ENCODE results near the gene NLGN1.

The NLGN1 gene

GRCh38 chr3:173846584-173846983 lies 449.0 kb downstream of the NLGN1 start:
- no peak for DNase-seq (ENCODE audit: low spot score)

GRCh38 chr3:173849489-173849888 lies 451.9 kb downstream of the NLGN1 start:
- DNase-seq (ENCODE audit: low spot score) = no peak

DNA sequence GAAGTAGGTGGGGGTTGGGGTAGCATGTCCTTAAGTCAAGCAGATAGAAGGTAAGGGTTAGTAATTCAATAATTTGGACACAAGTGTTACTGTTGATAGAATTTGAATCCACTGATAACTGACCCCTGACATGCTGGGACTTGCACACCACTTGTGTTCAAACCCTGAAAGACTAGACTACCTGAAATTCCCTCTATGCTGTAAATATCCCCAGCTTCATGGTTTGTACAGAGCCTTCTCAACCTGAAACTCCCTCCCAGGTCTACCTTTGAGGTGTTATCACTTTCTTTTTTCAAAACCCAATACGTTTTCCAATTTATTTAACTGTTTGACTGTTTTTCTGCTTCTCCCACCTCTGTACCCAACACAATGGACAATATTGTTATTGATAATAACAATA lies 459.6 kb downstream of the NLGN1 start:
- no peak for DNase-seq (ENCODE audit: low spot score)

DNA sequence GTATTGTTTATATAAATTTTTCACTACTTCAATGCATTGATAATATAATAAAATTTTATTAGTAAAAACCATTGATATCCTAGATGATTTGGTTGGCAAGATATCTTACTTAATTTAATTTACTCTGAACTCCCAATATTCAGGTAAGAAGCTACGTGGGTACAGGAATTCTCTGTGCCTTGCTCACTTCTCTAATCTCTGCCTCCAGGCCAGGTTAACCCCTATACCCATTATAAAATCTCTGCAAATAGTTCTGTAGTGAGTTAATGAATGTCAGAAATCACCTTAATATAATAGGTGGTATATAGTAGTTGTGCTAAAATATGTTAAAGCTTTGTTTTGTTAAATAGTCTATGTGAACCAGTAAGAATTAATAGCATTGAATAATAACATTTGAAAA lies 465.2 kb downstream of the NLGN1 start:
- no peak for DNase-seq (ENCODE audit: low spot score)

GRCh38 chr3:173863551-173863950 lies 466.0 kb downstream of the NLGN1 start:
- DNase-seq (ENCODE audit: low spot score) = no peak

GRCh38 chr3:173865900-173866498 lies 468.5 kb downstream of the NLGN1 start:
- DNase-seq (ENCODE audit: low spot score) = no peak

GRCh38 chr3:173869766-173870165 lies 472.2 kb downstream of the NLGN1 start:
- DNase-seq (ENCODE audit: low spot score) = peak; percentile 57

GRCh38 chr3:173870976-173871375 lies 473.4 kb downstream of the NLGN1 start:
- no peak for DNase-seq (ENCODE audit: low spot score)

- DNase-seq (ENCODE audit: low spot score) = no peak
Observed at GRCh38 chr3:173875790-173876189, 478.2 kb downstream of the NLGN1 start.

- no peak for DNase-seq (ENCODE audit: low spot score)
Observed at GRCh38 chr3:173876476-173876875, 478.9 kb downstream of the NLGN1 start.

DNA sequence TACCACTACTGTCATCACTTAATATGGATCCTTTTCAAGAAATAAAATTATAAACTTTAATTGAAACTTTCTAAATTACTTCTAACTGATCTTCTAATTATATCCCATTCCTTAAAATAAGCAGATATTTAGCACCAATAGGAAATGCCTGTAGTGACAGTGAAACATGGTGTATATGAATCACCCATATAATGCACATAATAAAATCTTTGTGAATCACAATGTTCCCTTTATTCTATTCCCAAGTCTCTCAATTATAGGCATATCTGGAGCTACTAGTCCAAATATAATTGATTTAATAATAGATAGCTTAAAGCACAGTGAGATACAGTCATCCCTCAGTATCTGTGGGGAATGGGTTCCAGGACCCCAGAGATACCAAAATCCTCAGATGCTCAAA lies 490.3 kb downstream of the NLGN1 start:
- DNase-seq (ENCODE audit: low spot score) = no peak

GRCh38 chr3:173889596-173889995 lies 492.1 kb downstream of the NLGN1 start:
- no peak for DNase-seq (ENCODE audit: low spot score)

DNA sequence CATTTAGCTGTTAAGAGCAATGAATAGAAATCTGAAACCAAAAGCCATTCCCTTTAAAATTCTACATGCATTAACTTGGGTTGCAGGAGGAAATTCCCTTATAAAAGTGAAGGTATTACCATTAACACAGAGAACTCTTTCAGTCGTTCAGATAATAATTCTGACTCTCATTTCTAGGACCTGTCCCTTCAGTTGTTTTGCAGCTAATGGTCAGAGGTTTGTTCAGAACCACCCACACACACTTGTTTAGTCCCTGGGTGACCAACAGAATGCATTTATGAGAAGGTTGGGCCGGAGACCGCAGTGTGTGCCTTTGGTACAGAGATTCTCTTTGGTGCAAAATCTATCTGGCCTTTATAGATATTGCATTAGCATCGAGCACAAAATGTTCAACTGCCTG lies 492.5 kb downstream of the NLGN1 start:
- no peak for DNase-seq (ENCODE audit: low spot score)

GRCh38 chr3:173891272-173892100 lies 493.9 kb downstream of the NLGN1 start:
- no peak for DNase-seq (ENCODE audit: low spot score)

GRCh38 chr3:173892547-173892946 lies 495.0 kb downstream of the NLGN1 start:
- DNase-seq (ENCODE audit: low spot score) = no peak

DNA sequence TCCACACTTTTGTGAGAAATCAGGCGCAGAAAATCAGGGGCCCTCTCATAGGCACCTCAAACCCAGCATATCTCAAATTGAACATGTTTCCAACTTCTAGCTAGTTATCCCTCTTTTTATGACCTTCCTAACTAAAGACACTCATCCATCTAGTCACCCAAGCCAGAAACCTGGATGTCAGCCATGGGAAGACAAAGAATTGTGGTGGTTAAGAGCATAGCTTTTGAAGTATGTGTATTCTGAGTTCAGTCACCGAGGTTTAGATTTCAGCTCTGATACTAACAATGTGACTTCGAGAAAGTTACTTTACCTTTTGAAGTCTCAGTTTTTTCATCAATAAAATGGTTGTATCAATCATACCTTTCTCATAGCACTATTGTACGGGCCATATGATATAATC lies 495.5 kb downstream of the NLGN1 start:
- DNase-seq (ENCODE audit: low spot score) = no peak

GRCh38 chr3:173893835-173894234 lies 496.3 kb downstream of the NLGN1 start:
- DNase-seq (ENCODE audit: low spot score) = no peak

- no peak for DNase-seq (ENCODE audit: low spot score)
Observed at GRCh38 chr3:173897631-173898030, 500.1 kb downstream of the NLGN1 start.

GRCh38 chr3:173901649-173902048 lies 504.1 kb downstream of the NLGN1 start:
- no peak for DNase-seq (ENCODE audit: low spot score)

DNA sequence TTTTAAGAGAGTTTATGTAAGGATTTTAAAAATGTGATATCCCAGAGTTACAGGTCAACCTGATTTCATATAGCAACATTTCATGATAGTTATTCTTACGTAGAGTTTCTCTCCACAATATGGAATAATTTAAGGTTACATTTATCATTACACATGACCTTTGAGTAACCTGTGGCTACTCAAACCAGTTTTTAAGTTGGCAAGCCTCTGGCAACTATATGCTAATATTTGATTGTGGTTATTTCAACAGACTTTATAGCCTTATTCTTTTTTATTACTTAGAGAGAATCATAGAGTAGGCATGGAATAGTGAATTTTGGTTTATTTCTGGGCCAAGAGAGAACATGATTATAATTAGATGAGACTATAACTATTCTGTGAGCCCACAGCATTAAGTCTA lies 504.9 kb downstream of the NLGN1 start:
- no peak for DNase-seq (ENCODE audit: low spot score)

DNA sequence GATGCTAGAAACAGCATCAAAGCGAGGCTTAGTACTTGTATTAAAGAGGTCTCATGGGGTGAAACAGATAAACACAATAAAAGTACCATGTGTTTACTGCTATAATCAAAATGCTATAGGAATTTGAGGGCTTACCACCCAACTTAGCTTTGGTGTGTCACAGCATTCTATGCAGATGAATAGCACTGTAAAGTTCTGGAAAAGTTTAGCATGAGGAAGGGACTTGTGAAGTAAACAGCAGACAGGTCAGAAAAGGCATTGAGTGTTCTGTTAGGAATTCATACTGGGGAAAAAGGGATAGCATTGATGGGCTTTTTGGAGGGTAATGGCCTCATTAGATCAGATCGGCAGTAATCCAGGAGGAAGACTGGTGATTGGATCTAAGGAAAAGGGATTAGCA lies 505.3 kb downstream of the NLGN1 start:
- DNase-seq (ENCODE audit: low spot score) = no peak

- DNase-seq (ENCODE audit: low spot score) = no peak
Observed at GRCh38 chr3:173905381-173905780, 507.8 kb downstream of the NLGN1 start.

DNA sequence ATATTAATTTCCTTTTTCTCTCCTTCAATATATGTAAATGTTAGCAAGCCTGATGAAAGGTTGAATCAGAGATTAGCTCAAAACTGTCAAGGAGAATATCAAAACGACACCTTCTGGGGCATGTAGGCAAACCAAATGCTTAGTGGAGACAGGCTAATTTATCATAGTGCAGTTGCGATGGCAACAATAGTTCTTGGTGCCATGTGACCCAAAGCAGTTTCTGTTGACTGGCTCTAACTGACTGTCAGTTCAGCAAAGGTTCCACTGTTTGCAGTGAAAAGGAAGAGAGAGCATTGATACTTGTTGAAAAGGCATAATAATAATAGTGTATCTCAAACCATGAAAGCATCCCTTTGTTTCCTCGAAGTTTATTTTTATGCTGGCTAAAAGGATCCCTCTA lies 513.9 kb downstream of the NLGN1 start:
- DNase-seq (ENCODE audit: low spot score) = peak; percentile 95

- DNase-seq (ENCODE audit: low spot score) = no peak
Observed at GRCh38 chr3:173912126-173912525, 514.6 kb downstream of the NLGN1 start.

Data from pons (tissue), 1 donor.